Activated CD8-positive, alpha-beta memory T cell treated with anti-CD3 and anti-CD28 coated beads, Interleukin-2, amount 50 U/mL, for 1 hour (primary cell): ENCODE measurements around the gene CACNA1E.

Experiments used
- DNase-seq: peaks from one replicate; pipeline ENCODE4 v3.0.0-alpha.2; 2020; ENCODE audit errors: extremely low read depth

Gene CACNA1E

DNA sequence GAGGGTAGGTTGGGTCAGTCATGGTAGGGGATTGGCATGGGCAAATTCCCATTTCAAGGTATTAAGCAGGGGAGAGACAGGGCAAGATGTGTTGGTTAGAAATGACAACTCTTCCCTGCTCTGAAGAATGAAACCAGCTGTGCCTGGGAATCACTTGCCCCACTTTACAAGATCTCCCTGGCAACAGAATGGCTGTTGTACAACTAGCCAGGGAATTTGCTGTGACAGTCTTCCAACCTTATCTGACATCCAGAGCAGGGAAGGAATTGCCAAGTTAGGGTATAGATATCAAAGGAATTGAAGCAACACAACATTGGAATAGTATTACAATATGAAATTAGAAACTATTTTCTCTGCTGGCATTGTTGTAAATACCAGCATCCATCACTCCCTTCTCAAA lies 154.7 kb downstream of the CACNA1E start:
- no peak for DNase-seq

DNA sequence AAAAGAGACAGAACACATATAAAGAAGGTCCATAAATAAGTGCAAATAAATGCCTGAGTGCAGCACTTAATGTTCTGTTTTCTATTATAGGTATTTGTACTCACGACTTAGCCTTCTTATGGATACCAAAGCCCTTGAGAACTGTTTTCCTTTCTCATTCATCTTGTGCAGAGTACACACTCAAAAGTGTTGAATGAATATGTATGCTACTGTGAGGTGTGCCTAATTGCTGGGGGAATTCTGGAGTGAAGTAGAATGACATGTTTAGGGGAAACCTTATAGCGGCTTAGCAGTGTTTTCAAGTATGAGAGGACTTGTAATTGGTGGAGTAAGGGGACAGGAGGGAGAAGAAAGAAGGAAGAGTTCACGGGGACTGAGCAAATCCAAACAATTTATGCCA lies 157.6 kb downstream of the CACNA1E start:
- no peak for DNase-seq

DNA sequence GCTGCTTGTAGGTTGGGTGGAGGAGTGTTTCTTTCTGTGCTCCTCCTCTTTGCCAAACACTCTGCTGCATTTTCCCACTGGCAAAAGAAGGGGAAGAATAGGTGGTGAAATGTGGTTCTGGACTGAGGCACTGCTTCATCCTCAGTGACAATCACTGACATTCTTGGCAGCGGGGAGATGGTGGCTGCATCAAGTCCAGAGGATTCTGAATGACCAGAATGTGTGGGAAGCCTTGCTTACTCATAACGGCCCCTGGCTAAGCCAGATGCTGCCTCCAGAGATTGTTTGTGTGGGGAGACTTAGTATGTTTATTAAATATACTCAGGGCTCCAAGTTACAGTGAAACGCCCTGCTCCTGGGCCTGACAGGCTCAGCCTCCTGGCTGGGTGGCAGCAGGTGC lies 160.3 kb downstream of the CACNA1E start:
- DNase-seq, result no peak

DNA sequence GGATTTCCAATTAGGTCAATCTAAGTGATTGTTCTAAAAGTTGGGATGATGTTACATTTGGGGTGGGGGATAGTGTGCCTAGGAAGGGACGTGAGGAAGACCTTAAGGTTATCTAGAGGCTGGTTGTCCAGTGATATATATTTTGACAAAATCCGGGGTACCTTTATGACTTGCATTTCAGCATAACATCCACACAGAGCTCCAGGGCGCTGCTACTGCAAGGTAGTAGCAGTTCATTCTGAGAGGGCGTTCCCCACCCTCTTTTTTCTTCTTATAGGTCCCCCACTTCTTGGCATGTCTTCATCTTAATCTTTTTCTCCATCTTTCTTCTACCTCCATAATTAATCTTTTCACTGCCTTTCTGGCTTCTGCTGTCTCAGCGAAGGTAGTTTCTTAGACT lies 161.9 kb downstream of the CACNA1E start:
- no peak for DNase-seq

DNA sequence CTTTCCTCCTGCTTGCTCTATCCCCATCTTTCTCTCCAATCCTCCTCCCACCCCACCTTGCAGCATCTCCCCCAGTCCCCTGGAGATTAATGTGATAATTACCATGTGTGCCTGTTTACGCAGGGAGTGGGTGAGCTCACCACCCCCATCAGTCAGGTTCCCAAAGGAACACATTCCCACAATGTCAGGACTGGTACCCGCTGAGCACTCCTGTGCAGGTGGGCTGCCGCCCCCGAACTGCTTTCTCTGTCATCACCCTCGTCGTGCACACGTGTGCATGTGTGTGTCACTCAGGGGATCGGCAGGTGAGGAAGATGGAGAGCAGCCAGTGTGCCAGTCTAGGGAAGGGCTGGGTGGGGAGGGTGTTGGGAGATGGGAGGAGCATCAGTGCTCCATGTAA lies 163.4 kb downstream of the CACNA1E start:
- no peak for DNase-seq

DNA sequence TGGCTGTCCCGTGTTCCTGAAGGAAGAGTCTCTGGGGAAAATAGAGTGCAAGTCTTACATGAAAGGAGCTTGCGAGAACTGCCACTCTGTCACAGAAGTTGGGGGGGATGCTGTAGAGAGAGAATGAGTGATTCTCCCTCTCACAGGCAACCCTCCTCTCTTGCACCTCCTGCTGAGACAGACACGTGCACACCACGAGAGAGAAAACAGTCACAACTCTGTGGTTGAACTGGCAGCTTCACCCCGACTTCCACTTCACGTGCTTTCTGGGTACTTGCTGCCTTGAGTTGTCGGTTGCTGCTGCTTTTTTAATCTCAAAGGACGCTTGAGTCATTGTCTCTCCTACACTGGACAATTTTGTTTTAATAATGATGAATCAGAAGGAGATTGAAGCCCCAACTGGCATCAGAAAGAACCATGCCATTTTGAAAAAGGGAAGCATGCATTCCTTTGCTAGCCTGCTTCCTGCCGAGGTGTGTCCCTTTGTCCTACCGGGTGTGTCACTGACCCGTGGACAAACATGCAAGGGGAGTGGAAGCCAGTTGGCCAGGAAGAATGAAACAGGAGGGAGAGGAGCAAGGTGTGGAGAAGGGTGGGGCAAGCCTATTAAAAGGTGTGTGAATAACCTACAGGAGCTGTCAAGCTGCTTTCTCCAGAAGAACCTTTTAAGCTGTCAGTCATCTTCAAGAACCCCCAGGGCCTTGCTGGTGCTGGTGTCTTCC lies 164.2 kb downstream of the CACNA1E start:
- DNase-seq, result no peak

DNA sequence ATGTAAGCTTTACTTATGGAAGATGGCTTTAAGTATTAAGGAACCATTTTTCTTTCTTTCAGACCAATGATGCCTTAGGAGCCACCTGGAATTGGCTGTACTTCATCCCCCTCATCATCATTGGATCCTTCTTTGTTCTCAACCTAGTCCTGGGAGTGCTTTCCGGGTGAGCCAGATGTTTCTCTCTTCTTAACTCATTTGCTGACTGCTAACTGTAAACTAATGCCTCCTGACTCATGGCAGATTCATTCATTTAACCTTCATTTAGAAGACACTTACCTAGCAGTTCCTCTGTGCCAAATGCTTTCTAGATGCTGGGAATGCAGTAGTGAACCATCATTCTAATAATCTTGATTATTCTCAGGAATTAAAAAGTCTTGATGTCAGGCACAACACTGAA lies 168.0 kb downstream of the CACNA1E start:
- DNase-seq, result no peak

DNA sequence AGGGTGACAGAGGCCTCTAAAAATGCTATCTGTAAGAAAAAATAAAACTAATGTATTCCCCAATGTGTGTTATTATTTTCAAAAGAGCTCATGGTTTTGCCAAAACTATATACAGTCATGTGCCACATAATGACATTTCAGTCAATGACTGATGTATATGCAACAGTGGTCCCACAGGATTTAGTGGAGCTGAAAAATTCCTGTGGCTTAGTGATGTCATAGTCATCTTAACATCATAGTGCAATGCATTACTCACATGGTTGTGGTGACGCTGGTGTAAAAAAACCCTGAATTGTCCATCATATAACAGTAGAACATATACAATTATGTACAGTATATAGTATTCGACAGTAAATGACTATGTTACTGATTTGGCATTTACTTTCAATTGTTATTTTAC lies 172.4 kb downstream of the CACNA1E start:
- DNase-seq, result no peak

DNA sequence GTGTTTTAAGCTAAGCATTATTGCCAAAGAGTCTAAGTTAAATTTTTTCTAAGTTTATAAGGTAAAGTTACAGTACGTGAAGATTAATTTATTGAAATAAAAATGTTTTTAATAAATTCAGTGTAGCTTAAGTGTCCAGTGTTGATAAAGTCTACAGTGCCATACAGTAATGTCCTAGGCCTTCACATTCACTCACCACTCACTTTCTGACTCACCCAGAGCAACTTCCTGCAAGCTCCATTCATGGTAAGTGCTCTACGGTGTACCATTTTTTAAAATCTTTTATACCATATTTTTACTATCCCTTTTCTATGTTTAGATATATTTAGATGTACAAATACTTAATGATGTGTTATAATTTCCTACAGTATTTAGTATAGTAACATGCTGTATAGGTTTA lies 173.2 kb downstream of the CACNA1E start:
- DNase-seq, result no peak

DNA sequence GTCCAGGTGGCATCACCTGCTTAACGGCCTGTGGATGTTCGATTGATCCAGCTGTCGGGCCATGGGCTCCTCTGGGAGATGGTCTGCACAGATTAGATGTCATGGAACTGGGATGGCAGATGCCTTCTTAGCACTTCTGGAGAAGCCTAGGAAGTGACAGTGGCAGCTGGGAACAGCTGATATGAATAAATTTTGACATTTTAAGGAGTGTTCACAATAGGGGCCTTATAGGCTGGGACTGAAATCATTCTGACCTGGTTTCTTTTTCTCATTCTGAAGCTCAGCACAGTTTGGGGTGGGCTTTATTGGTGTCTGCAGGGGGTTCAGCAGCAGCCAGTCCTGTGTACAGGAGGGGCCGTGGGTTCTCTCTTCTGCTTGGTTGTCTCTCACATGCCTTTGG lies 175.3 kb downstream of the CACNA1E start:
- no peak for DNase-seq

DNA sequence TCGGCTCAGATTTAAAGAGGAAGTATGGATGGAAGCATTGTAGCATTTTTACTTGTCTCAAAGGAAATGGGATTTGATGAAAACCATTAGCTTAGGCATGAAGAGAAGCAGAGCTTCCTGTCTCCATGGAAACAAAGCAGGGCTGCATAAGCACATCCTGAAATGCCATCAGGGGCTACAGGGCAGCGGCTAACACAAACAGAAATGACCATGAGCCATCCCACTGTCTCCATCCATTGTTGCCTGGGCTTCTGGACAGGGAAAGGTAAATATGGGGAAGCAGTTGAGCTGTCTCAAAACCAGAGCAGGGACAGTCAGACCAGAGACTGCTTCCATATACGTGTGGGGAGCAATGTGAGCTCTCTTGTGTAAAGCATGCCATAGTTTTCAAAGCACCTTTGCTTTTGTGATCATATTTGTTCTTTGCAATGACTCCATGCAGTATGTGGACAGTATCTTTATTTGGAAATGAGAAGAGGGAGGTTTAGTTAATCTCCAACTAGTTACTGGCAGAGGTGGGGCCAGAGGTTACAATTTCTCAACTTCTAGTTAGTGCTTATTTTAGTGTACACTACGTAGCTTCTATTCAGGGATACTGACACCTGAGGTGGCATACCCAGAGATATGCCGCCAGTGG lies 176.1 kb downstream of the CACNA1E start:
- DNase-seq, result no peak

DNA sequence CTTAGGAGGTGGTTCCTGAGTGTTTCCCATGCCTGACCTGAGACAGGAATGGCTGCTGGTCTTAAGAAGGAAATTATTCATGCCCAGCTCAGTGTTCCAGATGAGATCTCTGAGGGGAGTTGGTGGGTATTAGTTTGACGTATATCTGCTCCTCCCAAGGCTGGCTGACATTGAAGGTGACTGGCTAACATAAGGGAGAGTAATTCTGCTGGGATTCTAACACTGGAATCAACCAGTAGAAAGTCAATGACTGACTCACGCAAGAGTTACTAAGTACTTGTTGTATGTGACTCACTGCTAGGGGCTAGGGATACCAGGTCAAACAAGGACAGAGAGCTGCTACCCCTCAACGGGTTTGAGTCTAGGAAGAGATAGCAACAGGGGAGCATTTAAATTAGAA lies 177.3 kb downstream of the CACNA1E start:
- no peak for DNase-seq

DNA sequence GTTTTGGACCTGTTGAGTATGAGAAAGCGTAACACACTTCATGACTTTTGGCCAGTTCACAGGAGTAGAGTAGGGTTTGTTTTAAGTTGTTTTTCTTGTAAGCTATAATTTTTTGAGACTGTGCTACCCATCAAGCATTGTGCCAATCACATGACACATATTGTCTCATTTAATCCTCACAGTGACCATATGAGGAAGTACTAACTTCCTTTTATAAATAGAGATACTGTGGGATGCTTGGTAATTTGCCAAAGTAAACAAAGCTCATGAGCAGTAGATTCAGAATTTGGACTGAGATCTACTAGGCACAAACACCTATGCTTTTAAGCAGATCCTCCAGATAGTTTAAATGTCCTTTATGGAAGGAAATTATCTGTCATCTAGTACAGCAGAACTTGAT lies 178.3 kb downstream of the CACNA1E start:
- DNase-seq, result no peak

DNA sequence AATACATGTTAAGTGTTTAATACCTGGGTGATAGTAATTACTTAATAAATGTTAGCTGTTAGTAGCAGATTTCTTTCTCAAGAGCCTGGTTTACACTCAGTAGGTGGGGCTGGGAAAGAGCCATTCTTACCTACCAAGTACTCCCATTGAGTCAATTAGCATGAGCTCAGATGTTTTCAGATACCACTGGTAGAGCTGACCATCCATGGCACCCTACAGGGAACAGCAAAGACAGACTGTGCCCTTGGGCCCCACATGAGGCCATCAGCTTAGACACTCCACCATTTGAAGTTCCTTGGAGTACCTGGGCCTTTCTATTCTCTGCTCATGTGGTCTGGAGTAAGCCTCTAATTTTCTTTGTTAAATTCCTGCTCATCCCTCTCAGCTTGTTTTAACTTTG lies 179.3 kb downstream of the CACNA1E start:
- no peak for DNase-seq

DNA sequence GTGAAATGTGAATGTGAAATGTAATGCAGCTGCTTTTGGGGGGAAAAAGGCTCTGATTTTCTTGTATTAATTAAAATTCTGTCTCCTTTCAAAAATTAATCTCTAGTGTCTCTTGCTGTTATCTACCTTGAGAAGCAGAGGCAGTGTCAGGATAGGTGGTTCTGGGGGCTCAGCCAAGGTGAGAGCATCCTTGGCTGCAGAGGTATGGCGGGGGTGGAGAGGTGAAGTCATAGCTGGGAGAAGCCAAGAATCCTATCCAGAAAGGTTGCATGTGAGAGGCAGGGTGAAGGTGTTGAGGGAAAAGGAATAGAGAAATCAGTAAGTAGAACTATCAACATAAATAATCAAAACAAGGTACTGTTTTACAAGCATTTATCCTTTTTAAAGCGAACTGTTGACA lies 181.2 kb downstream of the CACNA1E start:
- DNase-seq, result no peak

DNA sequence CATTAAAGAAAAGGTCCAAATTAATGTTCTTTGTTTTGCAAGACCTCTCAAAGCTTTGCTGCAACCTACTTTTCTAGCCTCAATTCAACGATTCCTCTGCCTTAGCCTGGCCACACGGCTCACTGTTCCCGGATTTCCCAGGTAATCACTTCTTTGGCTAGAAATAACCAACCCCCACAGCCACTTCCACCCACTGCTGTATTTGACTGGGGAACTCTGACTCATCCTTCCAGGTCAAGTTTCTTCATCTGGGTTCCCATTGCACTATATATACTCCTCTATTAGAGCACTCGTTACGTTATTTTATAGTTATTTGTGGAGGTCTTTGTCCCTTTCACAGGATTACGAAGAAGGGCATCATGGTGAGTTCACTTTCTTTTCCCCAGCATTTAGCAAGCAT lies 185.9 kb downstream of the CACNA1E start:
- no peak for DNase-seq

DNA sequence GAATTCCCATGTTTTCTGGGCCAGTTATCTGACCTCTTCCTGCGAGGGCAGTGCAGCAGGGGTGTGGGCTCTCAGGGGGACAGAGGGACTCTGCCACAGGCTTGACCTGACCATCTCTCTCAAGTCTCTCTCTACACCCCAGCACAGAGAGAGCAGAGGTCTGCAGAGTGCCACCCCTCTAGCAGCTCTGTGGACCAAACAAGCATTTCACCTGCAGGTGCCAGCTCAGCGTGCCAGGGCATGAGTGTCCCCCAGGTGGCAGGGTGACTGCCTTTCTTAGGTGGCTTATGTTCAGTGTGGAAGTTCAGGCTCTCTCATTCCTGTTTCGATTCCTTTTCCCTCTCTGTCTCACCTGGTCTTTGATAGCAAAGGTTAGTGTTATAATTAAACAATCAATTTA lies 191.3 kb downstream of the CACNA1E start:
- DNase-seq, result no peak

DNA sequence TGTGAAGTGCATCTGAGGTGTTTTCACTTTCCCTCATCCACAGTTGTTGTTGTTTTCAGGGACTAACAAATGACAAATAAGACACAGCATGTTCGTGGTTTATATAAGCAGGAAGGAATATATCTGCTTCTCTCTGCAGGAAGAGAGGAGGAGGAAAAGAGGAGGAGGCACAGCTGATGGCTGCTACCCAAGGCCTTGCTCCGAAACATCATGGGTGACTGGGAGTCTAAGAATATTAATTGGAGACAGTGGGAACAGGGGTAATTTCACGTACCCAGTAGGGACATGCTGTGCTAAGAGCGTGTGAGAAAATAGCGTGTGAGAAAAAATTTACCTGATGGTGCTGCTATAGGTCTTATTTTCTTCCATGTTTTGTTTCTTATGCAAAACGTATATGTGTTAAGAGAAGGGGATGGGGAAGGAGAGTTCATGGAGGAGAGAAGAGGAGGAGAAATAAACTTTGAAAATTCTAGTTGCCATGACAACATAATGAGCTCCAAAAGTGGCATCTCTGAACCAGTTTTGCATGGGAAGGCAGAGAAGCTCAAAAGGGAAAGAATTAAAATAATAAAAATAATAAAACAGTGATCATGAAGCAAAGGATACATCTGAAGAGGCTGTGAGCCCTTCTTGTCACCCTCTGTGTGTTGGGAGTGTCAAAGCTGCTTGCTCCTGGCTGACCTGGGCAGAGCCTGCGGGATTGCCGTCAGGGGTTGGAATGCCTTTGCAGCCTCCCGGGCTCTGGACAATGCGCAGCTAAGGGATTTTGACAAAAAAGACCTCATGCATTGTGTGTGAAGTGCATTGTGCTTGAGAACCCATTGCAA lies 192.0 kb downstream of the CACNA1E start:
- DNase-seq, result no peak

DNA sequence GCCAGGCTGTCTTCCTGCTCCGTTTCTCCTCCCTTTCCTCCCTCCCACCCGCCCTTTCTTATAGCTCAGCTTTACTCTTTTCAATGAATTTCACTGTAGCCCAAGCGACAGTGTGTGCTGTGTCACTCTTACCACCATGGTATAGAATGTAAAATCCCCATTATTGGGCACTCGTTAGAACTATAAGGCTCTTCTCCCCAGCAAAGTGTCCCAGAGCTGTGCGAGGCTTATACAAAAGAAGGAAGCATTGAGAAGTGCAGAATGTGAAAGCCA lies 192.5 kb downstream of the CACNA1E start:
- DNase-seq, result no peak

DNA sequence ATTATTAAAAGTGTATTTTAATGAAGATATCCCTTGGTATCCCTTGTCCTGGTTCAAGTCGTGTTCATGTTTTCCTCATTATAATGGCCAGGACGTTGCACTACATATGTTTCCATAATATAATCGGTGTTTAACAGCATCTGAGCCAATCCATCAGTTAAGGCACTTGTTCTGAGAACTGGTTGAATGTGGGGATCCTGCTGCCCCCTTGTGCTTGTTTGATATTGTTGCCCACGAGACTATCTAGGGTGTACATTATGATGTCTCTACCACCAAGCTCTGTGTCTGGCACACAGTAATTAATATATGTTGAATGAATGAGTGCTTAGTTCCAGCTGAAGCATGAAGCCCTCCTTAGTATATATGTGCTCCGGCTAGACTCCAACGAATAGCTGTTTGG lies 193.0 kb downstream of the CACNA1E start:
- DNase-seq, result no peak

DNA sequence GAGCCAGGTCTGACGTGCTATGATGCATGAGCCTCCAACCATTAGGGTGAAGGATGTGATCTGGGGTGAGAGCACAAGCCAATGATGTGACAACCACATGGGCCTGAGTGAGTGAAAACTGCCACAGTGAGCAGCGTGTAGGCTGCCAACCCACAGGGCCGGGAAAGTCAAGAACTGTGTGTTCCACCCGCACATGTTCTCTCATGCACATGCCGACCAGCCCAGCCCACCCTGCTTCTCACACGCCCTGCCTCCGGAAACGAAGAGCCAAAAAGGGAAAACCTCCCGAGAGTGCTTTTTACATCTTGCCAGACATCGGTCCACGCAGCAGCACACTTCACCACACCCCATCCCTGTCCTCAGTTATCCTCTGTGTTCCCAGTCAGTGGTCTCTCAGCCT lies 197.0 kb downstream of the CACNA1E start:
- no peak for DNase-seq

DNA sequence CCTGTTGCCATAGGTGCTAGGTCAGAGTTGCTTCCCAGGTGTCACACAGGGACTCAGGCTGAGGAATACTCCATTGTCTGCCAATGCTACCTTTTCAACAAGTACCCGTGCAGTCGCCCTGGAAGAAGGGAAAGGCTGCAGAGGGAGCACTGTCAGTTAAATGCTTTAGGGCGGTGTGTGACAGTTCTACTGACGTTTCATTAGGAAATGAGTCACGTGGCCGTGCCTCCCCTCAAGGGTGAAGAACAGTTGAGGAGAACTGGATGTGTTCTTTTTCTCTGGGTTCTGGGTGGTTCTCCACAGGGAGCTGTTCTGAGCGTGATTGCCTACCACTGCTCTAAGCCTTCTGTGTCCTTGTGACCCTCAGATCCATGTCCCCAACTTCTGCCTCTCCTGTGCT lies 197.6 kb downstream of the CACNA1E start:
- DNase-seq, result no peak

DNA sequence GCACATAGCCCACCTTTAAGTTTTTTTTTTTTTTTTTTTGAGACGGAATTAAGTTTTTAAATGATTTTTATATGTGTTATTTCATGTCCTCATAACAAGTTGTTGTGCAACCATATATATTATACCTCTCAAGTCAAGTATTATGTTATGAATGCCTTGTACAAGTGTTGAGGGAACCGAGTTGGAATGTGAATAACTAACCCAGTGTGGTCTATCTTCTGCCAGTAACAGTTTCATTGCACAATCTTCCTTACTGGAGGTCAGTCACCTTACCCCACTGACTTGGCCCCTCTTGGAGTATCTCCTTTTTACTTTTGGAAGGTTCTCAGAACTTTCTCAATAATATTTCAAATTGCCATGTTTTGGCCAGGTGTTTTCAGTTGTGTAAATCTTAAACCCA lies 201.9 kb downstream of the CACNA1E start:
- DNase-seq, result no peak
